Measurements from ENCODE around the gene ZNF827.

DNA sequence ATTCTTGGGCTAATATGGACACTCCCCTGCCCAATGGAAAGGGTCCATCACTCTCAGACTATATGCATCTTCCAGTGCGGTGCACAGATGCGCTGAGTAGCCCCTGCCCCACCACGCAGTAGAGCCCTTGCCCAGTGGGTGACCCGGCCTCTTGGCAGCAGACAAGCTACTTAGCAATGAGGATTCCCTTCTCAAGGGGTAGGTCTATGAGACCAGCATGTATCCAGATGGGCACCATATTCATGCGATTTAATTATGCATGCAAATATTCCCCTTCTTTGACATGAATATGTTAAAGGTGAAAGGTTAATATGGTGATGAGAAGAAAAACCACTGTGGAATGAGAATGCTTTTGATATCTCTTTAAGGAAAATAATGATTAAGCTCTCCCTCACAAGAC, 77.7 kb downstream of the ZNF827 start:
- TF ChIP-seq, protein P1, sequence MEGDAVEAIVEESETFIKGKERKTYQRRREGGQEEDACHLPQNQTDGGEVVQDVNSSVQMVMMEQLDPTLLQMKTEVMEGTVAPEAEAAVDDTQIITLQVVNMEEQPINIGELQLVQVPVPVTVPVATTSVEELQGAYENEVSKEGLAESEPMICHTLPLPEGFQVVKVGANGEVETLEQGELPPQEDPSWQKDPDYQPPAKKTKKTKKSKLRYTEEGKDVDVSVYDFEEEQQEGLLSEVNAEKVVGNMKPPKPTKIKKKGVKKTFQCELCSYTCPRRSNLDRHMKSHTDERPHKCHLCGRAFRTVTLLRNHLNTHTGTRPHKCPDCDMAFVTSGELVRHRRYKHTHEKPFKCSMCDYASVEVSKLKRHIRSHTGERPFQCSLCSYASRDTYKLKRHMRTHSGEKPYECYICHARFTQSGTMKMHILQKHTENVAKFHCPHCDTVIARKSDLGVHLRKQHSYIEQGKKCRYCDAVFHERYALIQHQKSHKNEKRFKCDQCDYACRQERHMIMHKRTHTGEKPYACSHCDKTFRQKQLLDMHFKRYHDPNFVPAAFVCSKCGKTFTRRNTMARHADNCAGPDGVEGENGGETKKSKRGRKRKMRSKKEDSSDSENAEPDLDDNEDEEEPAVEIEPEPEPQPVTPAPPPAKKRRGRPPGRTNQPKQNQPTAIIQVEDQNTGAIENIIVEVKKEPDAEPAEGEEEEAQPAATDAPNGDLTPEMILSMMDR (IDR thresholded peaks at IDR 0.05): no peak
- no peak for TF ChIP-seq POLR2AphosphoS5 (IDR thresholded peaks at IDR 0.05)
- no peak for TF ChIP-seq EP300 (IDR thresholded peaks at IDR 0.05)
